ACC112 (cell line): ENCODE data around the gene PDE6H.

Experiments
- H2AFZ ChIP-seq: fragments of 200-600 bp; sonication (generic); one replicate; pipeline ENCODE4 v1.6.0; 2017; ENCODE audit warnings: antibody characterized with exemption, low read length; ENCODE audit not compliant: unreplicated experiment
- H3K27ac ChIP-seq: fragments of 200-600 bp; sonication (generic); 2 replicates; pipeline ENCODE4 v1.5.1; 2014; ENCODE audit warnings: low read depth, mild to moderate bottlenecking, antibody characterized with exemption, low read length, moderate library complexity
- H3K27me3 ChIP-seq: fragments of 200-600 bp; sonication (generic); 2 replicates; pipeline ENCODE4 v1.6.1; 2014; ENCODE audit warnings: mild to moderate bottlenecking, antibody characterized with exemption, low read length, moderate library complexity, mixed read lengths; ENCODE audit not compliant: insufficient read depth
- H3K36me3 ChIP-seq: fragments of 200-600 bp; sonication (generic); 2 replicates; pipeline ENCODE4 v1.6.1; 2016; ENCODE audit warnings: mild to moderate bottlenecking, antibody characterized with exemption, low read length, moderate library complexity, mixed read lengths; ENCODE audit not compliant: insufficient read depth
- H3K4me1 ChIP-seq: fragments of 200-600 bp; sonication (generic); one replicate; pipeline ENCODE4 v1.6.1; 2016; ENCODE audit warnings: low read length, mixed read lengths; ENCODE audit not compliant: insufficient read depth, unreplicated experiment, control insufficient read depth
- H3K4me3 ChIP-seq: fragments of 200-600 bp; sonication (generic); 2 replicates; pipeline ENCODE4 v1.5.1; 2014; ENCODE audit warnings: mild to moderate bottlenecking, low read depth, low read length
- H3K79me2 ChIP-seq: fragments of 200-600 bp; sonication (generic); one replicate; pipeline ENCODE4 v1.6.0; 2016; ENCODE audit warnings: low read length; ENCODE audit not compliant: control insufficient read depth, unreplicated experiment, insufficient read depth

PDE6H gene

GRCh38 chr12:14988035-14988434, 15.2 kb downstream of the PDE6H start:
- Histone ChIP-seq H3K79me2 (no peaks in the 10 kb centered on the region), H3K27me3 (no peaks in the 10 kb centered on the region), H3K4me3 (no peak overlapping the region), H3K36me3 (no peaks in the 10 kb centered on the region), H3K27ac (no peak overlapping the region), H2AFZ (no peak overlapping the region), H3K4me1 (no peaks in the 10 kb centered on the region)

GRCh38 chr12:14989790-14990189, 16.9 kb downstream of the PDE6H start:
- Histone ChIP-seq H3K4me1 (peaks cover 12% of the 10 kb centered on the region), H3K27ac (no peak overlapping the region), H3K4me3 (no peak overlapping the region), H3K27me3 (no peaks in the 10 kb centered on the region), H2AFZ (no peak overlapping the region), H3K79me2 (no peaks in the 10 kb centered on the region), H3K36me3 (no peaks in the 10 kb centered on the region)

- H2AFZ ChIP-seq: no peak overlapping the region
- H3K4me3 ChIP-seq: no peak overlapping the region
- H3K27me3 ChIP-seq: no peaks in the 10 kb centered on the region
- H3K79me2 ChIP-seq: no peaks in the 10 kb centered on the region
- no peaks in the 10 kb centered on the region for H3K36me3 ChIP-seq
- H3K4me1 ChIP-seq: peaks cover 12% of the 10 kb centered on the region
- H3K27ac ChIP-seq: no peak overlapping the region
These were observed 18.2 kb downstream of the PDE6H start for GRCh38 chr12:14991069-14991468.

DNA sequence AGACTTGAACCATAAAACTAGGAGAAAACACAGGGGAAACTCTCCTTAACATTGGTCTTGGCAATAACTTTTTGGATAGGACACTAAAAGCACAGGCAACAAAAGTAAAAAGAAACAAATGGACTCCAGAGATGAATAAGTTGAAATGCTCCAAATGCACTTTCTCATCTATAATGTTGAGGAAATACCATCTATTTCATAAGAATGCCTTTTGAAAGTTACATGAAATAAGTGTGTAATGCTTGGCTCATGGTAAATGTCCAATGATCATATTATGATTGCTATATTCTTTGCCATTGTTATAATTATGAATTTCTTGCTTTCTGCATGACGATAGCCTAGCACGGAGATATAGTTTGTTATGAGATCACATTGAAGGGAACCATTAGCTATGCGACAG, 19.8 kb downstream of the PDE6H start:
- no peak overlapping the region for H3K27ac ChIP-seq
- H2AFZ ChIP-seq: no peak overlapping the region
- H3K27me3 ChIP-seq: no peaks in the 10 kb centered on the region
- peaks cover 12% of the 10 kb centered on the region for H3K4me1 ChIP-seq
- no peak overlapping the region for H3K4me3 ChIP-seq
- no peaks in the 10 kb centered on the region for H3K79me2 ChIP-seq
- H3K36me3 ChIP-seq: no peaks in the 10 kb centered on the region

GRCh38 chr12:14993117-14993516, 20.3 kb downstream of the PDE6H start:
- no peak overlapping the region for H3K4me3 ChIP-seq
- H3K4me1 ChIP-seq: peaks cover 12% of the 10 kb centered on the region
- H3K79me2 ChIP-seq: no peaks in the 10 kb centered on the region
- no peaks in the 10 kb centered on the region for H3K27me3 ChIP-seq
- H3K36me3 ChIP-seq: no peaks in the 10 kb centered on the region
- no peak overlapping the region for H2AFZ ChIP-seq
- no peak overlapping the region for H3K27ac ChIP-seq

DNA sequence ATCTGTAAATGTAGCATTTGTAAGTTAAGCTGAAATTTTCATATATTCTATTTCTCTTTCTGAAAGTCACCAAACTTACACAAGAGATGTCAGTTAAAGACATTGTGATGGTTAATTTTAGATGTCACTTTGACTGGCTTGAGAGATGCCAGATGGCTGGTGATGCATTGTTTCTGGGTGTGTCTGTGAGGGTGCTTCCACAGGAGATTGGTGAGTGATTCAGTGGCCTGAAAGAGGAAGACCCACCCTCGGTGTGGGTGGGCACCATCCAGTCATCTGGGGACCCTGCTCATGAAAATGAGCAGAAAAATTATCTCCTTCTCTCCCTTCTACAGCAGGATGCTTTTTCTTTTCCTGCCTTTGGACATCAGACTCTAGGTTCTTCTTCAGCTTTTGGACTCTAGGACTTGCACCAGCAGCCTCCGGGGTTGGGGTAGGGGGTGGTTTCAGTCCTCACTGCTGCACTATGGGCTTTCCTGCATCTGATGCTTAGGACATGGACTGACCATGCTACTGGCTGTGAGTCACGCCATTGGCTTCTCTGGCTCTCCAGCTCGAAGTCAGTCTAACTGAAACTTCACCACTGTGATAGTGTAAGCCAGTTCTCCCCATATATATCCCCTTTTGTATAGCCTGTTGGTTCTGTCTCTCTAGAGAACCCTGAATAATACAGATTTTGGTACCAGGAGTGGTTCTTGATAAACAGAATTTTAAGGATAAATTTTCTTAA, 20.9 kb downstream of the PDE6H start:
- Histone ChIP-seq H3K27me3 (no peaks in the 10 kb centered on the region), H3K27ac (no peak overlapping the region), H3K79me2 (no peaks in the 10 kb centered on the region), H3K4me3 (no peak overlapping the region), H3K4me1 (peaks cover 12% of the 10 kb centered on the region), H2AFZ (peak overlapping the region; percentile 76), H3K36me3 (no peaks in the 10 kb centered on the region)

GRCh38 chr12:14994610-14995009, 21.8 kb downstream of the PDE6H start:
- H3K27ac ChIP-seq: no peak overlapping the region
- no peaks in the 10 kb centered on the region for H3K79me2 ChIP-seq
- H3K4me3 ChIP-seq: no peak overlapping the region
- H3K36me3 ChIP-seq: no peaks in the 10 kb centered on the region
- H2AFZ ChIP-seq: no peak overlapping the region
- peaks cover 20% of the 10 kb centered on the region for H3K4me1 ChIP-seq
- no peaks in the 10 kb centered on the region for H3K27me3 ChIP-seq

GRCh38 chr12:14995583-14996425, 23.0 kb downstream of the PDE6H start:
- Histone ChIP-seq H3K27ac (no peak overlapping the region), H3K36me3 (no peaks in the 10 kb centered on the region), H2AFZ (no peak overlapping the region), H3K4me3 (no peak overlapping the region), H3K79me2 (no peaks in the 10 kb centered on the region), H3K27me3 (no peaks in the 10 kb centered on the region), H3K4me1 (peaks cover 26% of the 10 kb centered on the region)

DNA sequence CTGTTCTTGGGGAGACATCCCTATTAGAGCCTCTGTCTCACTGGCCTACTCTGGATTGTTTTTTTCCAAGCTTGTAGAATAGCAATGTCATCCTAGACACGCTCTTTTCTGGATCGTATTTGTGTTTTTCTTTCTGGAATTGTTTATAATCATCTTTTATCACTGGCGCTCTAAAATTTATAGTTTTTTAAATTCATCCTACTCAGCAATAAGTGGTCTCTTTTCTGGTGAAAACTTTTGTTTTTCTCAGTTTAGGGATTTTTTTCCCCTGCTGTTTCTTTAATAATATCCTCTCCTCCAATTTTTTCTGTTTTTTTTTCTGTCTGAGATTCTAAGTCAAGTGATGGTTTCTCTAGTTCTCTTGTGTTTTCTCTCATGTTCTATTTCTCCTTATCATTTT, 25.2 kb downstream of the PDE6H start:
- no peaks in the 10 kb centered on the region for H3K79me2 ChIP-seq
- H3K27me3 ChIP-seq: no peaks in the 10 kb centered on the region
- no peaks in the 10 kb centered on the region for H3K36me3 ChIP-seq
- no peak overlapping the region for H2AFZ ChIP-seq
- no peak overlapping the region for H3K27ac ChIP-seq
- peaks cover 39% of the 10 kb centered on the region for H3K4me1 ChIP-seq
- H3K4me3 ChIP-seq: no peak overlapping the region

- H3K27ac ChIP-seq: peak overlapping the region; percentile 22; the same call in 1 of the 2 replicates
- peak overlapping the region; percentile 21 for H2AFZ ChIP-seq
- no peaks in the 10 kb centered on the region for H3K79me2 ChIP-seq
- no peaks in the 10 kb centered on the region for H3K27me3 ChIP-seq
- H3K36me3 ChIP-seq: no peaks in the 10 kb centered on the region
- H3K4me3 ChIP-seq: no peak overlapping the region
- H3K4me1 ChIP-seq: peaks cover 32% of the 10 kb centered on the region
These were observed 26.3 kb downstream of the PDE6H start for GRCh38 chr12:14999021-14999694.
